GM19463 (cell line): ENCODE data around the gene ATP6AP2.
A peak's percentile ranks its signal among the peaks of the same experiment; 100 is the strongest.

Source experiments
- ATAC-seq: cut with Tn5 transposase; IDR thresholded peaks from one replicate; pipeline ENCODE4 v1.9.1; 2021; ENCODE audit warnings: mild to moderate bottlenecking, moderate library complexity; ENCODE audit not compliant: unreplicated experiment

The ATP6AP2 gene

DNA sequence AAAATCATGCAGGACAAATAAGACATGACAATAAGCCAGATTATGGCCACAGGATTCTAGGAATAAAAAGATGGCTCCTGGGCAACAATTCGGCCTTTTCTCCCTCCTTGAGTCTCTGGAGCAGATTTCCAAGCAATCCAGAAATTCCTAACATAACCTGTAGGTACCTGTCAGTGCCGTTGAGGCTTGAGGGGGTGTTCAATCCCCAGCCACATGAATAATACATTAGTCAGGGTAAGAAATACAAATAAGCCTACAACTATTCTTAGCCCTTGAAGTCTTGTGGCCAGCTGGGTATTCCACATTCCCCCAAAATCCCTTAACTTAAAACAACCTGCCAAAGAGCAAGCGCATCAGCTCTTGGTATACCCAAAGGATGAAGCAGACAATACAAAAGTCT, 56.9 kb downstream of the ATP6AP2 start:
- no peak for ATAC-seq

DNA sequence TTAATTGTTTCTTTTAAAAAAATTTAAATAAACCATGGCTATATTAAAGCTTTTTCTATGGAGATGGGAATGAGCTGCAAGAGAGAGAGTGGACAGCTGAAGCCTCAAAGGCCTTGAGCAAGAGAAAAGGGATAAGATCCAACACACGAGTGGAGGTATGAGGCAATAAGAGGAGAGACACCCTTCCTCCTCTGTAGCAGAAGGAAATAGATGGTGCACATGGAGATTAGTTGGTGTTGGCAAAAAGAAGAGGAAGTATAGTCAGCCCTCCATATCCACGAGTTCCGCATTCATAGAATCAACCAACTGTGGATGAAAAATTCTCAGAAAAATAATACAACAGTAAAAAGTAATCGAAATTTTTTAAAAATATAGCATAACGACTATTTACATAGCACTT, 63.4 kb downstream of the ATP6AP2 start:
- ATAC-seq = no peak

DNA sequence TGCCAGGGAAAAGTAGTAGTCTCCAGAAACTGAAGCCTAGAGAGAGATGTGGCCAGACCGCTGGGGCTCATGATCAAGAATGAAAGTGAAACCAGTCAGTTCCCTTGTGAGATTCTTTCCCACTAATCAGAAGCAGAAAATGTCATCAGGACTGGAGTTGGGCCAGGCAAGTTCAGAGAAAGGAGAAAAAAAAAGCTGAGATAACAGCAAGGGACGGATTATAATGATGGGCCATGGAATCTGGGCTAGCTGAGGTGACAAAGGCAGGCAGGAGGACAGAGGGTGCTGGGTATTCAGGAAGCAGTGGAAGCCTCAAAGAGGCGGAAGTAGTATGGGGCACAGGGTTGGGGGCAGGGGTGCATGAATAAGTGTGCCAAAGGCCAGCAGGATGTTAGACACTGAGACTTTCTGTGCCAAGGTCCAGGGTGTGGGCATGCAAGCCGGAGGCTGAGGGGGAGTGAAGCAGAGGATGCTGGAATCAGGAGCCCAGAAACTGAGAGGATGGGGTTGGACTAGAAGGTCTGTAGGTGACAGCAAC, 64.1 kb downstream of the ATP6AP2 start:
- ATAC-seq = peak; percentile 30

DNA sequence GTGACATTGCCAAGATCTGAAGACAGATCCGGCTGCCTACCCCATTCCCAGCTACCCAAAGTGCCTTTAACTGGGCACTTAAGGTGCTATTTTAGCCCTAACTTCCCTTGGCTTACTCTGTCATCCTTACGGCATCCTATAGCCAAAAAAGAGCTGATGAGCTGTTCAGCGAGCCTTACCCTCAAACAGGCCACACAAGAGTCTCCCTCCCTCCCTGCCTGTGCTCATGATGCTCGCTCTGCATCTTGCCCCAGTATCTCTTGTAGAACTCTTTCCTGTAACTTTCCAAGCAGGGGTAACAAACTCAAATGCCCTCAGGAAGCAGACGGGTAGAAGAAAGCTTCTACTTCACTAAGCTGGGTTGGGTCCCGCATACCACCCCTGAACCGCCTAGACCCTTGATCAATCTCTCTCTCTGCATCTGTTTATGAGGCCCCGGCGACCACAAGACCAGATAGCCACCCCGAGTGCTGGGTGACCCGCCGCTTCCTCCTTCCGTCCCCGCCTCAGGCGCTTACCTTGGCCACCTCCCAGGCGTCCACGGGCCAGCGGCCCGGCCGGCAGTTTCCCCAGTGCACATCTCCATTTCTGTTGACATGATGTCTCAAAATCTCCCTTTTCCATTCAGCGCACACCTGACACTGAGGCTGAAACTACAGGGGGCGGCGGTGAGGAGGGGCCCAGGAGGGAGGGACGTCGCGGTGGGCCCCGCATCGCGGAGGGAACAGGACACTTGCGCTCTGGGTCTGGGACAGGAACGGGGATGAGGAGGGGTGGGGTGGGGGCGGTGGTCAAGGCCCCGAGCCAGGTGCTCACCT, 65.9 kb downstream of the ATP6AP2 start:
- peak; percentile 22 for ATAC-seq

DNA sequence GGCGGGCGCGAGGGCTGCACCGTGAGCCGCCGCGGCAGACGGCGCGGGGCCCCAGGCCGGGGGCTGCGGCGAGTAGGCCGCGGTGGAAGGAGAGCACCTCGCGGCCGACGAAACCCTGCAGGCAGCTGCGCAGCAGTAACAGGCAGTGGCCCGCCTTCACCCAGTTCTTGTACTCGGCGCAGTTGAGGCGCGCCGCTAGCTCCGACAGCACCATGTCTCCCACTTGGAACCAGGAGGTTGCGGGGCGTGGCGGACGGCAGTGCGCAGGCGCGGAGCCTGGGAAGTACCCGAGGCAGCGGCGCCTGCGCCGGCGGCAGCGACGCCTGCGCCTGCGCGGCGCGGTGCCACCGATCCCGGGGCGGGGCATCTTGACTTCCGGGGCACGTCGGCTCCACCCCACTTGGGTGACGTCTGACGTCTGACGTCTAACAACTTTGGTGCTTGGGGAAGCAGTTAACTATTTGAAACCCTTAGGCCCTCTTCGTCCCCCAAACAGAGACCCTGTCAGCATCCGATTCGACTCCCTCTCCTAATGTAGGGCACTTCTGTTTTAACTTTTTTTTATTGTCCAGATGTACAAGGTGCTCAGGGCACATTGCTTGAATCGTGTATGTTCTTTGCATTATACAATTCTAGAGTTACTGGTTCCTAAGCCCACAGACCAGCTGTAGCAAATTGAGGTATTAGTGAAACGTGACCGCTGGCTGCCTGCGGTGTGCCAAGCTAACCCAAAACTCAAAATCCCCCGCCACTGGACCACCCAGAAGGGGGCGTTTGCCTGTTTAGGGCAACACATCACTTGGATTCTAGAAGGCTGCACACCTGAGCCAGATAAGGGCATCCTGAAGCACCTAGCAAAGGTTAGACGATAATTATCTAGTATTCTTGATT, 66.8 kb downstream of the ATP6AP2 start, which contains the start of gene CXorf38:
TSS of gene CXorf38 (minus strand) at position 255 of the 891 bp plus-strand sequence. CDS start at position 214, 41 bp downstream.
- ATAC-seq = peak; percentile 76

DNA sequence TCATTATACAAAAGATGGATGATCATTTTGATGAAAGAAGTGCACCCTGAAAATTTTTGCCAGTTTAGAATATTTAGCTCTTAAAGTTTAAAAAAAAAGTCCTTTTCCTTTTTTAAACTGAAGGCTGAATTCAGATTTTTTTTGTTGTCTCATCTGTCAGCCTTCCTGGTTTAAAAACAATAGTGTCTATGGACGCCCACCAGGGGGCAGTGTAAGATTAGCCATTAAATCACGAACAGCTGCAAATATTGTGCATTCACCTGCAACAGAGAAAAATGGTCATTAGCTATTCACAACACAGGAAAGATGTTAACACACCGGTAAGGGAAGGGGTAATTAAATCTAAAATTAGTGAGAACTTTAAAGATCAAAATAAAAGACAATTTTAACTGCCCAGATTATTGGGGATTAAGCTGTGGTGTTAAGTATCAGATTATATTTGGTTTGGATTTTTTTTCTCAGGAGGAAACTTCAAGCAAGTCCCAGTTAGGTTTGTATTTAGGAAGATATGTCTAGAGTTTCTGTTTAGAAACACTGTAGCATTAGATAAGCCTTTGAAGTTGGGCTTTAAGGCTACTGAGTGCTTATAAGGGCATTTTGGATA, 71.0 kb downstream of the ATP6AP2 start:
- no peak for ATAC-seq

DNA sequence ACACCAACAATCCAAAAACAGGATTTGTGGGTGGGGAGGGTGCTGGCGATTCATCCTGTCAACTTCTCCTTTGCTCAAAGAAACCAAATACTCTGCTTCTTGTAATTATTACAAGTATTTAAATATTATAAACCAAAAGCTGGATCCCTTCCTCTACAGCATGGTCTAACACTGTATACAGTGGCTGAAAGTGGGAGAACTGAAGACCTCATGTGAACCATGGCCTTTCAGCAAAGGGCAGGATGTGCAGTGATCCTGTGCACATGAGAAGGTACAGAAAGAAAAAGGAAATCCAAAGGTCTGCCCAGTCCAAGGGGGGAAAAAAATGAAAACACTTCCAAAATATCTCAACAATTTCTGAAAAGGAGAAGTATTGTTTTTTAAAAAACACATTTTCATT, 71.9 kb downstream of the ATP6AP2 start:
- ATAC-seq = no peak

DNA sequence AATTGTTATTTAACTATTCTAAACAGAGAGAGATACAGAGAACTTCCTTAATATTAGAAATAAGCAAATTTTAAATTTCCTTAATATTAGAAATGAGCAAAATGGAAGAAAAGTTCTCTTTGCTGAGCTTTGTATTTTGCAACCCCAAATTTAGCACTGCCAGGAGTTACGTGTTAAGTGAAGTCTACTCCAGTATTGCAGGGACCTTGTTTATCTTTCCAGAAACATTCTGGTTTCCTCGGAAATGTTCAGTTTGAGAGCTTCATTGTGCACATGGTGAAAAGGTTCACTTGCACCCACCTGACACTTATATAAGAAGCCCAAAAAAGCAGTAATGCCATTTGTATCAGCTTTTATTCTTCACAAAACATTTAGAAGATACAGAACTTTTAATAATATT, 72.8 kb downstream of the ATP6AP2 start:
- ATAC-seq = no peak
